Prostate gland (tissue), 2 donors: ENCODE measurements around the gene EPS8L1.

ENCODE experiments used
- CTCF ChIP-seq, 4 experiments: fragments of 200-600 bp in 2 of 4; fragments of 450-650 bp in 2 of 4; sonication (generic) in 2 of 4; IDR thresholded peaks; 1 replicate in 3 of 4; 2 replicates in 1 of 4; pipeline ENCODE4 v1.5.1; 2016 to 2019; ENCODE audit warnings: antibody characterized with exemption in 4 of 4, mild to moderate bottlenecking in 2 of 4, moderate library complexity in 2 of 4
- POLR2A ChIP-seq: fragments of 450-650 bp; IDR thresholded peaks from one replicate; pipeline ENCODE4 v1.6.1; 2016; ENCODE audit warnings: antibody characterized with exemption, mild to moderate bottlenecking
- POLR2AphosphoS5 ChIP-seq: sonication (generic); formaldehyde crosslinking; IDR thresholded peaks from one replicate; pipeline ENCODE4 v1.6.1; 2017; ENCODE audit warnings: antibody characterized with exemption

GRCh38 chr19:55050749-55051532, 24.7 kb upstream of the EPS8L1 start:
- TF ChIP-seq CTCF (IDR thresholded peaks at IDR 0.05) = no peak
- TF ChIP-seq POLR2AphosphoS5 = no peak
- no peak for TF ChIP-seq POLR2A
